Skin epidermis (tissue), 12 donors: Measurements from ENCODE around the gene FOXRED2.
"Not testable (repeated sequence)": the region's sequence is repeated elsewhere in the genome, so short reads cannot be mapped to it uniquely, and the experiment has no call there.

ENCODE experiments used
- H3K27ac ChIP-seq, 21 experiments: fragments of 200-600 bp; sonication (generic) in 11 of 21; one replicate each; pipeline ENCODE4 v1.5.0; 2020; ENCODE audit warnings: mild to moderate bottlenecking in 3 of 21, inconsistent platforms in 2 of 21, moderate library complexity in 2 of 21
- H3K4me3 ChIP-seq, 7 experiments: fragments of 200-600 bp; sonication (generic) in 2 of 7; one replicate each; pipeline ENCODE4 v1.5.0; 2020; ENCODE audit warnings: inconsistent platforms in 2 of 7, mild to moderate bottlenecking in 2 of 7, moderate library complexity in 1 of 7

Gene FOXRED2

DNA sequence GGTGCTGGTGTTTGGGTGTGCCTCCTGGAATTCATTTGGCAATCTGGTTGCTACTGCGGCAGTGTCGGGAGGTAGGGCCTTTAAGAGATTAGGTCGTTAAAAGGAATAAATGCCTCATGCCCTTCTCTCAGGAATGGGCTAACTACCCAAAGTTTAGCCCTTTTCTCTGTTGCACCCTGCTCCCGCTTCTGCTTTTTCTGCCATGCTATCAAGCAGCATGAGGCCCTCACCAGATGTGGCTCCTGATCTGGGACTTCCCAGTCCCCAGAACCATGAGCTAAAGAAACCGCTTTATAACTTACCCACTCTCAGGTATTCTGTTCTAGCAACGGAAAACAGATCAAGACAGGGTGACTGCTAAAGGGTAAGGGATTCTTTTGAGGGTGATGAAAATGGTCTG lies 15.8 kb upstream of the FOXRED2 start:
- no peak overlapping the region for H3K4me3 ChIP-seq

DNA sequence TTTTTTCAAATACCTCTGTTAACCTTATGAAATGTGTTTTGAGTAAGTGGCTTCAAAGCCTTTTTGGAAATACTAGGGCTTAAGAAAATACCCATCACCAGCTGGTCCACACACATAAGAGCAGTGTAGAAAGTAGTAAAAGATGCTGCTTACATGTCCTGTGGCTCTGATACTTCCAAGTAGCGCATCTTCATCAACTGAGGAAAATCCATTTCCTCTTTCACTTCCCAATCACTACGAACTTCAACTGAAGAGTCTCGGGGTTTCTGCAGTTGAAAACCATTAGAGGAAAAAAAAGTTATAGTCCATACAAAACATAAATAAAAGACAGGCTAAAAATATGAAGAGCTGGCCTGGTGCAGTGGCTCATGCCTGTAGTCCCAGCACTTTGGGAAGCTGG lies 13.6 kb upstream of the FOXRED2 start:
- H3K4me3 ChIP-seq = no peak overlapping the region
- no peak overlapping the region for H3K27ac ChIP-seq

More for the DNA sequence above, 15.8 kb upstream of the FOXRED2 start:
- no peak overlapping the region for H3K27ac ChIP-seq

DNA sequence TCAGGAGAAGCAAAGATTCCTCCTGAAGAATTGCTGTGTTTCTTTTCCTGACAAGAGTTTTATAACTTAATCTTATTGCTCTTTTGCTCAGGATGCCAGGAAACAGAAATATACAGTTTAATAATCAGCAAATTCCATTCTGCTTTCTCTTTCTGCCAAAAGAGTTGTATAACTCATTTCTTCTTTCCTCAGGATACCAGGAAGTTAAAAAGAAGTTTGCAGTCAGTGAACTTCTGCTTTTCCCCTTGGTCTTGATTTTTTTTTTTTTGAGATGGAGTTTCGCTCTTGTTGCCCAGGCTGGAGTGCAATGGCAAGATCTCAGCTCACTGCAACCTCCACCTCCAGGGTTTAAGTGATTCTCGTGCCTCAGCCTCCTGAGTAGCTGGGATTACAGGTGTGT lies 13.1 kb upstream of the FOXRED2 start:
- H3K27ac ChIP-seq = peak overlapping the region in 1 of 21 experiments; percentile 58

DNA sequence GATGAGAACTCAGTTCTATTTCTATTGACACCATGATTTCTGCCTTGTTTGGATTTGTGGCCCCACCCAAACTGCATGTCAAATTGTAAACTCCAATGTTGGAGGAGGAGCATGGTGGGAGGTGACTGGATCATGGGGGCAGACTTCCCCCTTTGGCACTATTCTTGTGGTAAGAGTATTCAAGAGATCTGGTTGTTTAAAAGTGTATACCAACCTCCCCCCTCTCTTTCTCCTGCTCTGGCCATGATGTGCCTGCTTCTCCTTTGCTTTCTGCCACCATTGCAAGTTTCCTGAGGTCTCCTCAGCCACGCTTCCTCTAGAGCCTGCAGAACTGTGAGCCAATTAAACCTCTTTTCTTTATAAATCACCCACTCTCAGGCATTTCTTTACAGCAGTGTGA lies 7.9 kb upstream of the FOXRED2 start:
- Histone ChIP-seq H3K27ac (no peak overlapping the region), H3K4me3 (no peak overlapping the region)

More for the DNA sequence above, 13.1 kb upstream of the FOXRED2 start:
- not testable (repeated sequence) for H3K4me3 ChIP-seq

DNA sequence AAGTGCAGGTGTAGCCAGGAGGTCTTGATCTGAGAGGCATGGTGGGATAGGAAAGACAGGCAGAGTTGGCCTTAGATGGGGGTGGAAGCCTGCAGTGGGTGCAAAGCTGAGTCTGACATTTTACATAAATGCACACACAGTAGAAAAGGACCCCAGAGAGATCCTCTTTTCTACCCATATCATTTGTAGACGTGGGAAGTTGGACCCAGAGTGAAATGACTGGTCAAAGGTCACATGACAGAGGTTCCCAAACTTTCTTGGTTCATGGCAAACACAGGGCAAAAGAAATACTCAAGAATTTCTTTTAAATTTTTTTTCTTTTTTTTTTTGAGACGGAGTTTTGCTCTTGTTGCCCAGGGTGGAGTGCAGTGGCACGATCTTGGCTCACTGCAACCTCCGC lies 6.2 kb upstream of the FOXRED2 start:
- Histone ChIP-seq H3K27ac (no peak overlapping the region), H3K4me3 (no peak overlapping the region)

DNA sequence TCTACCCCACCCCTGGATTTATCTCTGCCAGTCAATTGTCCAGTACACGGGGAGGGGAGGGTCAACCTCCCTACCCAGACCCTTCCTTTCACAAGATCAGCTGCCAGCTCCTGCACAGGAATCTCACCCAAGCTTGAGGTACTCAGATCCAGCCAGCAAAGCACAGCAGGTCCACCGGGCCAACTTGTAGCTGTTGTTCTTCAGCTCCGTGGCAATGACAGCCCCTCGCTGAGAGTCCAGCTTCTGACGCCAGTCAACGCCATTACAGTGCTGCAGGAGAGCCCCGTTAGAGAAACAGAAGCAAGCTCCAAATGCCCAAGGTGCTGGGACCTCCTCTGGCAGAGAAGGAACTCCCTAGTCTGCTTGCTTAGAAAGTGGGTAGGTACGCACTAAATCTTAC lies 5.5 kb upstream of the FOXRED2 start:
- H3K4me3 ChIP-seq = no peak overlapping the region
- H3K27ac ChIP-seq = no peak overlapping the region

DNA sequence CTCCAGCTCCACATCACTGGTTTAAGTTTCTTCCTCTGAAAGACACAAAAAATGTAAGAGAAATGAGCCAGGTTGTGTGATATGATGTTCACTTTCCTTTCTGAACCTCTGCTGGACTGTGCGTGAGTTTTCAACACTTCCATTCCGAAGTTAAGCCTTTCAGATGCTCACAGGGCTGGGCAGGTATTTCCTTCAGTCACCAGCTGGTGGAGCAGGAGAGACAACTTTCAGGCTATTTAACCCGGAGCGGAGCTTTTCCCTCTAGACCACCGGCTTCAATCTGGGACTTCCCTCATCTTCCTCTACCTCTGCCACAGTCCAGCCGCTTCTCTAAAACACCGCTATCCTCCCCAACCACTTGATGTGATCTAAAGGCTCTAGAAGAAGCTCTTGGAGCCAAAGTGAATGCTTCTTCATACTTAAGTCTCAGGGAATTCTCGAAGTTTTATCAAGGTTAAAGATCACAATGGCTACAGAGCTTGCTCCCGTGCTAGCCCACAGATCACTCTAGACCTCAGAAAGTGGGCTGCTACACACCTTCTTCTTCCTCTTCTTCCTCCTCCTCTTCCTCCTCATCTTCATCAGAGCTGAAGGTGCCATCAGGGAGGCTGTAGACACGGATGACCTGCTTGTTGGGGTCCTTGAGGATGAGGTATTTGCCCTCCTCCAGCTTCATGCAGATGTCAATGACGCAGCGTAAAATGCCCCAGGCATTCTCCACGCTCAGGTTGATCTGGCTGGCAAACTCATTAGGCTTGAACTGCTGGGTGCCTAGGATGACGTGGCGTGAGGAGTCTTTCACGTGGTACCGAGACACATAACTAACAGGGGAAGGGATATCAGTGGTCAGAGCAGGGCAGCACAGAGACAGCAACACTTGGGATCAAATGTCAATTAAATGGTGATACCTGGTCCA lies 4.4 kb upstream of the FOXRED2 start:
- Histone ChIP-seq H3K27ac (peak overlapping the region in 9 of 21 experiments; percentile 0 to 47 (median 26)), H3K4me3 (no peak overlapping the region)

DNA sequence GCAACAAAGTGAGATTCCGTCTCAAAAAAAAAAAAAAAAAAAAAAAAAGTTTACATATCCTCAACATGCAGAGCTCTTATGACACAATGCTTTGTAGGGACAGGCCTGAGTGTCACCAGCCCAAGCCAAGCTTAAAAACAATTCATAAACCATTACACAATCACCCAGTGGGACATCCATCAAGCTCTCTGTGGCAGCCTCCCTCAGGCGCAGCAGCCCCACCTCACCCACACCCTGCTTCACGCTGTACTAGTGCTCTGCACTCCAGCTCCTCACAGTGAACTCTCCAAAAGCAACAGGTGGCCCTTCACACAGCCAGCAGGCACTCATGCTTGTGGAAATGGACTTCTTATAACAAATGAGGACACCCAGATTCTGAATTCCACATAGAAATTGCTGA lies 3.5 kb upstream of the FOXRED2 start:
- no peak overlapping the region for H3K4me3 ChIP-seq
- peak overlapping the region in 4 of 21 experiments; percentile 0 to 42 (median 23) for H3K27ac ChIP-seq

DNA sequence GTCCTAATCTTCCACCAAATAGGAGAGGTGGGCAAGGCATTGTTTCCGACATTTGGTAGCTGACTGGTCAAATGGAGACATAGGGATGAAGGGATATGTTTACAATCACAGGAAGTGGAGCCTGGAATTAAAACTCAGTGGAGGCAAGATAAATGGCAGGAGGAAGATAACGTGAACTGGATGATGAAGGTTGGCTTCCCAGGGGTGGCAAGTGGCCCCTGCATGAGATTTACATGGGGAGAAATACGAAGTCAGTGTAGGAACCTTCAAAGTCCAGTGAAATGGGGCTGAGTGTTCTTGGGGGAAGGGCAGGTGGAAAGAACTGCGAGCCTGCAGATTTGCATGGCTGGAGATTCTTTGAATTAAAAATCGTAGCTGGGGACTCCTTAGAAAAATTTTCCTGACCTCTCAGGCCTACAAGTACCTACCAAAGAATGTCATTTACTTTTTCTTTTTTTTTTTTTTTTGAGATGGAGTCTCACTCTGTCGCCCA lies 724 bp upstream of the FOXRED2 start:
- peak overlapping the region in 17 of 21 experiments; percentile 59 to 87 (median 79) for H3K27ac ChIP-seq
- H3K4me3 ChIP-seq = peak overlapping the region in 5 of 7 experiments; percentile 45 to 61 (median 48)

DNA sequence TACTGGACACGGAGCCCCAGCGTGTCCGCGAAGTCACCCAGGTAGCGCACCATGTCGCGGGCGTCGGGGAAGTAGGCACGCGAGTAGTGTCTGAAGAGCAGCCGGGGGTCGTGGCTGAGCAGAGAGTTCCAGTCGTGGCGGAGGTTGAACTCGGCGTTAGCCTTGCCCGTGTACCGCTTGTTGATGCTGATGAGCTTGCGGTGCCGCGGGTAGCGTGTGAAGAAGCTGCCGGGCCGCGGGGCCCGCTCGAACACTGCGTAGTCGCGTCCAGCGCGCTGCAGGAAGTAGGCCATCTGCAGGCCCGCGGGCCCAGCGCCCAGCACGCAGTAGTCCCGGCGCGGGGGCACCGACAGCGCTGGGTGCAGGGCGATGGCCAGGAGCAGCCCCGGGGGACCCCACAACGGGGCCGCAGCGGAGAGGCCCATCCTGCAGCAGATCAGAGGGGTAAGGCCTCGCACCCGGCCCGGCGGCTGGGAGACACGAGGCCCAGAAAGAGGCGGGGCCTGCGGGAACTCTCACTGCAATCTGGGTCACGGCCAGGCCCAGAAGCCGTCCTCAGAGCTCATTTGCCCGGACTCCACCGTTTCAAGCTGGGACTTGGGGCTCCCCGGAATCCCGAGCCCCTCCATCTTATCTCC lies 723 bp downstream of the FOXRED2 start:
- peak overlapping the region in 5 of 7 experiments; percentile 38 to 61 (median 50) for H3K4me3 ChIP-seq
- peak overlapping the region in 16 of 21 experiments; percentile 59 to 85 (median 80) for H3K27ac ChIP-seq

DNA sequence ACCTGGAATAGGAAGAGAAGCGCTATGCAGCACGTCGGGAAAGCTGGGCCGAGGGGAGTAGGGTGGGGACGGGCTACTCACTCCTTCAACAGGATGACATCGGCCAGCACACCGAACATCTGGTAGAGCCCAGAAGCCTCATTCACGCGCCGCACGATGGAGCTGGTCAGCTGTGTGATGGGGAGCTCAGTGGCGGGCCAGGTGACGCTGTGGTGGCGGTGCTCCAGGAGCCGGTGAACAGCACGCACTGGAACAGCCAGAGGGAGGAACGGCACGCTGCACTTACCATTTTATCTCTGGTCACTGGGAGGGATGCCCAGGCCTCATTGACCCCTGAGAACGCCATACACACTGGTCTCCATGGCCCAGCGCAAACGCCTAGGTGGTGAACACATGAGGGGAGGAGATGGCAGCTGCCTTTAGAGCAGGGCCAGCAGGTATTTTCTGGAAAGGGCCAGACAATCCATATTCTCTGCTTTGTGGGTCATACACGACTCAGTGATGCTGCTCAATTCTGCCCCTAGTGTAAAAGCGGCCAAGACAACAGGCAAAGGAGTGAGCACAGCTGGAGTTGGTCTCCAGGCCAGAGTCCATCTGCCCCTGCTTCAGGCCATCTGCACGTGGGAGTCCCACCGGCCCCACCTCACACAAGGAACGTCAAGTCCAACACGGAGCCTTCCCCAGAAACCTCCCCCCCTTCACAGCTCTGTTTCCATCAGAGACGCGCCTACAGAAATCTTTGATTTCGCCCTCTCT lies 8.8 kb downstream of the FOXRED2 start:
- H3K4me3 ChIP-seq = no peak overlapping the region
- H3K27ac ChIP-seq = no peak overlapping the region

DNA sequence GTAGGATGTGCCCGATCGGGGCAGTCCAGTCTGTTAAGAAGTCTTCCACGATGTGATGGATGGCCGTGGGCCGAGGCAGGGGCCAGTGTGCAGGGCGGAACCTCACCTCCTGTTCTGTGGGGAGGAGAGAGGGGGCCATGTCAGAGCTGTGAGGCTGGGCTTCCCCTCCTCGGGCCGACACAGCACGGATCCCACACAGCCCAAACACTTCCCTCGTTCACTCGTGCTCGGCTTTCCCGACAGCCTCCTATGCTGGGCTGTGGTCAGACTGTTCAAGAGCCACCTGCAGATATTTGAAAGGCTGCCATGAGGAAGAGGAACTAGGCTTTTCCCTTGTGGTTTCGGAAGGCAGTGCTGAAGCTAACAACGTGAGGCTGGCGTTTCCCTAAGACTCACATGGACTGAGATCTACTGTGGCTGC lies 13.1 kb downstream of the FOXRED2 start:
- no peak overlapping the region for H3K4me3 ChIP-seq
- peak overlapping the region in 3 of 21 experiments; percentile 17 to 67 (median 42) for H3K27ac ChIP-seq

DNA sequence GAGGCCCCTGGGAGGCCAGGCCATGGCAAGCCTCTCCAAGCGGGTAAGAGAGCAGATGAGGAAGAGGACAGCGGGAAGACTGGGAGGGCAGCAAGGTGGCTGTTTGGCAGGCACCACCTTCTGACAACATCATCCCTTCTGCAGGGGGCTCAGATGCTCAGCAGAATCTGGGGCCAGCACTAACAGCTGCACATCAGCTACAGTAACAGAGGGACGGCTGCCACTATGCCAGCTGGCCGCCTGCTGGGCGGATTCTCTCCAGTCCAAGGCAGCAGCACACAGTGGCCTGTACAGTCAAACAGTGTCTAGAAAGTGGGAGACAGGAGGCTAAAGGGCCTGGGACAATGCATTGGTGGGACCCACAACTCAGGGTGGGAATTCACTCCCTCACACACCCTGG lies 14.7 kb downstream of the FOXRED2 start:
- no peak overlapping the region for H3K27ac ChIP-seq
- no peak overlapping the region for H3K4me3 ChIP-seq

DNA sequence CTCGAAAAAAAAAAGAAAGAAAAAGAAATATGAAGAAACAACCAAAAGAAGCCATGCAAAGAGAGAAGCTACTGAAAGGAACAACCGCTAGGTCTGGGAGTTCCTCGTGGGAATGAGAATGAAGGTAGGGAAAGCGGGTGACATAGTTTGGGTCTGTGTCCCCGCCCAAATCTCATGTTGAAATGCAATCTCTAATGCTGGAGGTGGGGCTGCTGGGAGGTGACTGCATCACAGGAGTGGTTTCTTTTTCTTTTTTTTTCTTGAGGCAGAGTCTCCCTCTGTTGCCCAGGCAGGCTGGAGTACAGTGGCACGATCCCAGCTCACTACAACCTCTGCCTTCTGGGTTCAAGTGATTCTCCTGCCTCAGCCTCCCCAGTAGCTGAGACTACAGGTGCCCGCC lies 15.7 kb downstream of the FOXRED2 start:
- H3K27ac ChIP-seq = no peak overlapping the region
- no peak overlapping the region for H3K4me3 ChIP-seq

DNA sequence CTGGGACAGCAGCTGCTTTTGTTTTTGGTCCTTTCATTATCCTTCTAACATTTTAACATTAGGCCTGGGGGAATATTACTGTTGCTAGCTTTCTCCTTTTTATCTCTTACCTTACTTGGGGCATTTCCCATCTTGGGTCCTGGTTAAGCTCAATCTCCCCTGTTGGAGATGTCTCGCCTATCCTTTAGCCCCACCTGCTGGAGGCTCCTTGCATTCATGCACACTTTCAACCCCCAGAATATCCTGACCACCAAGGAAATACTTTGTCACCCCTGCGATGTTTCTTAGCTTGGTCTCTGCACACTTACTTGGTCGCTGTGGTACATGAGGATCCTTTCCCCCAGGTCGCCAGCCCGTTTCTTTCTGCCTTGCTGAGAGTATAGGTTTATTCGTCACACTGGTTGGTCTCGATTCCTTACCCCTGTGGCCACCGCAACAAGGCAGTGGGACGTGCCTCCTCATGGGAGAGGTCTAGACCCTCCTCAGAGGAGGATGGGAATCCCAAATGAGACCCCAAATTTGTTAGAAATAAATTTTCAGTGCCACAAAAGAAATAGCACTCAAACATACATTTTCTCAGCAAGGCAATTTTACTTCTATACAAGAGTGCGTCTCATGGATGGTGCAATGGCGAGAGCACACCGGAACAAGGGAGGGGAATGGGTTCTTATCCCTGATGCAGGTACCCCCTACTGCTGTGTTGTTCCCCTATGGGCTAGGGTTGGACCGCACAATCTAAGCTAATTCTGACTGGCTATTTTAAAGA lies 20.0 kb downstream of the FOXRED2 start:
- Histone ChIP-seq H3K4me3 (no peak overlapping the region), H3K27ac (no peak overlapping the region)

DNA sequence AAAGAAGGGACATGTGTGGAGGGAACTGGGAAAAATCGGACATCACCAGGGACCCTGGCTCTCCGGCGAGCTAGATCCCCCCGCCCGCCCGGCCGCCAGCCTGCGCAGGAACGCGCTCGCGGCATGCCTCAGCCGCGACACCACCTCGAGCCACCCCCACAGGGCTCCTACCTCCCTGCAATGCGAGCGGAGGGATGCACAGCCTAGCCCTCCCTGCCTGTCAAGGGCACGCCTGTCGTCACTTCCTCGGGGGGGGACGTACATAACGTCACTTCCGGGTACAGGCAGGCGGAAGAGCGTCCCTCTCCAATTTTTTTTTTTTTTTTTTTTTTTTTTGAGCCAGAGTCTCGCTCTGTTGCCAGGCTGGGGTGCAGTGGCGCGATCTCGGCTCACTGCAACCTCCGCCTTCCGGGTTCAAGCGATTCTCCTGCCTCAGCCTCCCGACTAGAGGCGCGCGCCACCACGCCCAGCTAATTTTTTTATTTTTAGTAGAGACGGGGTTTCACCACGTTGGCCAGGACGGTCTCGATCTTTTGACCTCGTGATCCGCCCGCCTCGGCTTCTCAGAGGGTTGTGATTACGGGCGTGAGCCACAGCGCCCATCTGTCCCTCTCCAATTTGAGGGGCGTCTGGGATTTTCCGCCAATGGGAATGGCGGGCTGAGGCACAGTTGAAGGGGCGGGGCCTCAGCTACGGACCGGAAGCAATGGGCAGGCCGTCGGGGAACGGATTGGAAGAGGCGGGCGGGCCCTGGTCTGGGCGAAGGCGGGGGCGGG lies 25.3 kb downstream of the FOXRED2 start, which contains the start of gene TXN2:
TSS of gene TXN2 (minus strand) at position 248 of the 776 bp plus-strand sequence. CDS start 803 bp downstream, outside the sequence.
- Histone ChIP-seq H3K27ac (peak within 1 kb of the TSS; percentile 93 to 99 (median 97)), H3K4me3 (peak within 1 kb of the TSS; percentile 48 to 81 (median 68))

DNA sequence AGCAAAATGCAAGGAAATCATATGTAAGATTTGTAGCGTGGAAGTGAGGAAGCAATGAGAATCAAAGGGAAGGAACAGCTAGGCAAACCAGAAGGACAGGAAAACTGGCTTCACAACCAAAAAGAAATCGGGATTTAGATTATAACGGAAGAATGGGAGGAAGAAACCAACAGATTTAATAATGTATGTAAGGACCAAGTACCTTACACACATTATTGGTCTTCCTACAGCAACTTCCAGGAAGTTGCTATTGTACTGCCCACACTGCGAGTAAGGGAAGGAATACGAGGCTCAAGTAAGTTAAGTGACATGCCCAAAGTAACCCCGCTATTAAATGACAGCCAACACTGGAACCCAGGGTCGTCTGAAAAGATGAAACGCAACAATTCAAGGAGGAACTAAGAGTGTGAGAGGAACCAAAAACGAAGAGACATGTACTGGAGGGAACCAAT lies 25.9 kb downstream of the FOXRED2 start:
- peak overlapping the region; percentile 93 to 99 (median 97) for H3K27ac ChIP-seq
- peak overlapping the region; percentile 48 to 81 (median 68) for H3K4me3 ChIP-seq

DNA sequence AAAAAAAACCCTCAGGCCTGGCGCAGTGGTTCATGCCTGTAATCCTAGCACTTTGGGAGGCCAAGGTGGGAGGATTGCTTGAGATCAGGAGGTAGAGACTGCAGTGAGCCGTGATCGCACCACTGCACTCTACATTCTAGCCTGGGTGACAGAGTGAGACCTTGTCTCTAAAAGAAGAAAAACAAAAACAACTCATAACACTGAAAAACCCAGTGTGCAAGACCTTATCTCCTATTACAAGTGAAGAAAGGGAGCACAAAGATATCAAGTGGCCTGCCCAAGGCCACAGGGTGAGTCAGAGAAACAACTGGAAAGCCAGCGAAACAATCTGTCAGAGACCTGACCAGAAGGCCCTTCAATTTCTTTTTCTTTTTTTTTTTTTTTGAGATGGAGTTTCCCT lies 27.9 kb downstream of the FOXRED2 start:
- Histone ChIP-seq H3K4me3 (no peak overlapping the region), H3K27ac (no peak overlapping the region)
